Kidney (tissue), 14 donors: ENCODE data around the gene SIM1. TPM values are rescaled to one million over a fixed set of nuclear protein-coding genes. Genes with fewer than 3 reads are reported as not detected.

Source experiments
- DNase-seq, 5 donors: peaks; one replicate each; pipeline ENCODE4 v3.0.0-alpha.2; 2013 to 2020
- FAIRE-seq: peaks from 2 replicates; lab custom pipeline; 2012; peaks lifted over from hg19 to GRCh38; lab: Jason Lieb, UNC
- H3K27ac ChIP-seq, 2 donors: one replicate each; pipeline ENCODE4 v1.7.0; 2013; ENCODE audit warnings: low read depth in 2 of 2, low read length in 2 of 2, inconsistent platforms in 1 of 2
- H3K27me3 ChIP-seq: one replicate; pipeline ENCODE4 v1.7.1; 2013; ENCODE audit warnings: low read length, inconsistent platforms; ENCODE audit not compliant: control insufficient read depth, insufficient read depth
- H3K36me3 ChIP-seq, 3 donors: one replicate each; pipeline versions ENCODE4 v1.7.0 to v1.7.1; 2013; ENCODE audit warnings: low read length in 3 of 3, control low read depth in 1 of 3, inconsistent platforms in 1 of 3; ENCODE audit not compliant: insufficient read depth in 3 of 3, control insufficient read depth in 2 of 3
- H3K4me1 ChIP-seq, 3 donors: one replicate each; pipeline versions ENCODE4 v1.7.0 to v1.7.1; 2013; ENCODE audit warnings: low read length in 3 of 3, inconsistent platforms in 1 of 3, low read depth in 1 of 3; ENCODE audit not compliant: control insufficient read depth in 2 of 3, insufficient read depth in 2 of 3
- H3K4me3 ChIP-seq, 3 donors: one replicate each; pipeline versions ENCODE4 v1.7.0 to v1.8.1; 2013; ENCODE audit warnings: low read length in 3 of 3, control low read depth in 1 of 3, inconsistent platforms in 1 of 3
- H3K9ac ChIP-seq, 3 donors: one replicate each; pipeline versions ENCODE4 v1.7.0 to v1.7.1; 2013; ENCODE audit warnings: low read length in 3 of 3, control low read depth in 1 of 3, inconsistent platforms in 1 of 3
- H3K9me3 ChIP-seq, 3 donors: one replicate each; pipeline versions ENCODE4 v1.7.0 to v1.7.1; 2013; ENCODE audit warnings: low read length in 3 of 3, control low read depth in 1 of 3, inconsistent platforms in 1 of 3; ENCODE audit not compliant: control insufficient read depth in 2 of 3, insufficient read depth in 1 of 3
- CTCF ChIP-seq: IDR thresholded peaks from 3 replicates; pipeline ENCODE4 v1.5.1; 2012; ENCODE audit warnings: mild to moderate bottlenecking, moderate library complexity, borderline replicate concordance; ENCODE audit not compliant: insufficient read depth; ENCODE audit errors: extremely low read depth
- intact Hi-C: fragments of 100-400 bp; cut with DNase I; formaldehyde crosslinking; loops from one replicate; pipeline ENCODE4 v1.11.1; 2022
- polyA plus RNA-seq: library from polyadenylated mRNA; stranded (reverse); fragments of 350-450 nt; fragmentation: Illumina TruSeq; extraction: RNeasy Lipid Tissue Mini Kit (QIAGEN cat#74804); gene quantifications from one replicate; pipeline ENCODE4 v1.2.3, GENCODE V29; 2014; ENCODE audit warnings: low read depth, low replicate concordance; ENCODE audit not compliant: insufficient read depth
- total RNA-seq: library from RNA; stranded (reverse); fragmentation: NEBNext Ultra II Directional; extraction: Animal tissue kit (Norgen Biotek cat#: 25700); gene quantifications from one replicate; pipeline ENCODE4 v1.2.1, GENCODE V29; 2021
- donor health status: control.
- donor health status: control.
- donor health status: control.
- donor health status: control.
- donor health status: control.
- donor health status: DM: yes; HTN: yes; CAD: no.
- donor health status: Normal renal cell carcinoma (clear cell type).

Gene SIM1
- total and polyA plus RNA-seq, 2 donors from 2014 or later: 4.4 to 31.8 TPM

- Histone ChIP-seq H3K36me3 (no peaks in the 10 kb centered on the region), H3K4me3 (no peak overlapping the region), H3K9ac (no peak overlapping the region), H3K27me3 (no peaks in the 10 kb centered on the region), H3K27ac (no peak overlapping the region), H3K9me3 (no peaks in the 10 kb centered on the region), H3K4me1 (no peaks in the 10 kb centered on the region)
- no peak for DNase-seq
- FAIRE-seq: no peak
- intact Hi-C loops: no loop called here
- no peak for TF ChIP-seq CTCF
These were observed 51.8 kb downstream of the SIM1 start for GRCh38 chr6:100412872-100413271.

- Histone ChIP-seq H3K36me3 (peaks cover 0 to 2% (median 0%) of the 10 kb centered on the region in 3 donors), H3K27me3 (no peaks in the 10 kb centered on the region), H3K27ac (no peak overlapping the region), H3K4me3 (no peak overlapping the region), H3K4me1 (no peaks in the 10 kb centered on the region), H3K9me3 (no peaks in the 10 kb centered on the region), H3K9ac (no peak overlapping the region)
- intact Hi-C loops: no loop called here
- DNase-seq (no peak), FAIRE-seq (no peak)
- no peak for TF ChIP-seq CTCF
These were observed 60.7 kb downstream of the SIM1 start for GRCh38 chr6:100404051-100404450.

GRCh38 chr6:100393493-100393892 is 71.2 kb downstream of the SIM1 start:
- H3K36me3 ChIP-seq: peaks cover 0 to 10% (median 0%) of the 10 kb centered on the region in 3 donors
- DNase-seq (no peak), FAIRE-seq (no peak)
- no peak overlapping the region for H3K4me3 ChIP-seq
- H3K27ac ChIP-seq: no peak overlapping the region
- no peak for TF ChIP-seq CTCF
- H3K4me1 ChIP-seq: no peaks in the 10 kb centered on the region
- intact Hi-C loops: no loop called here
- no peaks in the 10 kb centered on the region for H3K9me3 ChIP-seq
- no peak overlapping the region for H3K9ac ChIP-seq
- H3K27me3 ChIP-seq: no peaks in the 10 kb centered on the region

- no peaks in the 10 kb centered on the region for H3K9me3 ChIP-seq
- H3K4me3 ChIP-seq: no peak overlapping the region
- FAIRE-seq: no peak
- no peaks in the 10 kb centered on the region for H3K27me3 ChIP-seq
- DNase-seq: no peak
- peaks cover 0 to 10% (median 0%) of the 10 kb centered on the region in 3 donors for H3K36me3 ChIP-seq
- no peak overlapping the region for H3K9ac ChIP-seq
- intact Hi-C loops: no loop called here
- TF ChIP-seq CTCF: no peak
- no peaks in the 10 kb centered on the region for H3K4me1 ChIP-seq
- no peak overlapping the region for H3K27ac ChIP-seq
These were observed 72.3 kb downstream of the SIM1 start for GRCh38 chr6:100392423-100392822.
